HEK293T (cell line): ENCODE results near the gene SLC25A13.

ENCODE experiments used
- ARNT ChIP-seq: fragments of 450-650 bp; IDR thresholded peaks from 2 replicates; pipeline ENCODE4 v1.6.1; 2017; ENCODE audit warnings: mild to moderate bottlenecking
- FOXA1 ChIP-seq: fragments of 450-650 bp; IDR thresholded peaks from 2 replicates; pipeline ENCODE4 v1.6.1; 2016; ENCODE audit warnings: mild to moderate bottlenecking
- NFRKB ChIP-seq: fragments of 450-650 bp; IDR thresholded peaks from 2 replicates; pipeline ENCODE4 v1.6.1; 2016; ENCODE audit warnings: mild to moderate bottlenecking, moderate library complexity

DNA sequence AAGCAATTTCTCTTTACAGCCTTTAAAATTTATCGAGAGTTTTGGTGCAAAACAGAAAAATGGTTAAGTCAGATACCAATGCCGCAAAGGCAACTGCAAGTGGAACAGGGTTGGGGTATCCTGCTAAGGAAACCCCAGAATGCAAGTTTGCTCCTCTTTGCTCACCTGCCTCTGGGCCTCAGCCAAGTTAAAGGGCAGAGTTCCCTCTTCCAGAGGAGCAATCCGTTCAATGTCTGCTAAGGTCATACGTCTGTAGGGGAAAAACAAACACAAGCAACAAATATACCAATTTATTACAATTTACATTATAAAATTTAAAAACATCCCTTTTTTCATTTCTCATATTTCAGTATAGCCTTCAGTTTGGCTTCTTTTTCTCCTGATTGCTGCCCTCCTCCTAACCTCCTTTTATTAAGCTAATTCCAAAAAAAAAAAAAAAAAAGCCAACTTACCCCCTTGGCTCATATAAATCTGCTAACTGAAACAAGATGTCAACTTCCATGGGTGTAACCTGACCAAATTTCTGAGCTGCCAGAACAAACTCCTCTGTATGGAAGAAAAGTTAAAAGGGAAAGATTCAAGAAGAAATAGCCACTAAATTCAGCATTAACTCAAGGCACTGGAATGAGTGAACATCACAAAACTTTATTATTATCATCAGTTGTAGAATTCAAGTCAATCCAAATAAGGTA lies 132.6 kb downstream of the SLC25A13 start:
- TF ChIP-seq NFRKB = no peak
- TF ChIP-seq FOXA1 = no peak
- no peak for TF ChIP-seq ARNT
